NB4 (cell line): ENCODE data around the gene SSX2IP.

Experiments
- MAX ChIP-seq: IDR thresholded peaks from 2 replicates; pipeline ENCODE4 v1.6.1; 2011; ENCODE audit warnings: low read depth, low read length
- POLR2A ChIP-seq: IDR thresholded peaks from 2 replicates; pipeline ENCODE4 v1.6.1; 2011; ENCODE audit warnings: mild to moderate bottlenecking; ENCODE audit not compliant: insufficient read length; ENCODE audit errors: extremely low read depth

GRCh38 chr1:84644472-84644871, 45.8 kb downstream of the SSX2IP start:
- no peak for TF ChIP-seq MAX
- no peak for TF ChIP-seq POLR2A
